Endothelial cell (in vitro differentiated cells): Measurements from ENCODE around the gene STIL. TPM values are rescaled to one million over a fixed set of nuclear protein-coding genes. Genes with fewer than 3 reads are reported as not detected.

Experiments used
- DNase-seq: peaks from one replicate; pipeline ENCODE4 v3.0.0; 2021; ENCODE audit warnings: low spot score
- H3K27ac Mint-ChIP-seq: one replicate; pipeline ENCODE4 v1.8.0; 2021; ENCODE audit warnings: mixed read lengths, inconsistent platforms; ENCODE audit not compliant: unreplicated experiment
- H3K27me3 Mint-ChIP-seq: one replicate; pipeline ENCODE4 v1.8.0; 2021; ENCODE audit warnings: mild to moderate bottlenecking, moderate library complexity, mixed read lengths, inconsistent platforms; ENCODE audit not compliant: unreplicated experiment
- H3K36me3 Mint-ChIP-seq: one replicate; pipeline ENCODE4 v1.8.0; 2021; ENCODE audit warnings: mild to moderate bottlenecking, low read depth, mixed read lengths, inconsistent platforms; ENCODE audit not compliant: unreplicated experiment
- H3K4me1 Mint-ChIP-seq: one replicate; pipeline ENCODE4 v1.8.0; 2021; ENCODE audit warnings: mild to moderate bottlenecking, mixed read lengths, inconsistent platforms; ENCODE audit not compliant: unreplicated experiment
- H3K4me3 Mint-ChIP-seq: one replicate; pipeline ENCODE4 v1.8.0; 2021; ENCODE audit warnings: mild to moderate bottlenecking, mixed read lengths, inconsistent platforms; ENCODE audit not compliant: unreplicated experiment
- H3K9me3 Mint-ChIP-seq: one replicate; pipeline ENCODE4 v1.8.0; 2021; ENCODE audit warnings: mixed read lengths, inconsistent platforms; ENCODE audit not compliant: unreplicated experiment
- CTCF ChIP-seq: fragments of 200-600 bp; sonication (generic); IDR thresholded peaks from one replicate; pipeline ENCODE4 v1.5.0; 2021; ENCODE audit warnings: antibody characterized with exemption; ENCODE audit not compliant: unreplicated experiment
- total RNA-seq: library from RNA; stranded (reverse); fragmentation: NEBNext Ultra II Directional; extraction: Animal tissue kit (Norgen Biotek cat#: 25700); gene quantifications from one replicate; pipeline ENCODE4 v1.2.1, GENCODE V29; 2021; ENCODE audit not compliant: unreplicated experiment

The STIL gene
- total RNA-seq, 1 donor from 2014 or later, result 12.1 TPM

GRCh38 chr1:47222476-47222875, 91.5 kb downstream of the STIL start:
- Mint-ChIP-seq H3K4me1 (peaks cover 52% of the 10 kb centered on the region), H3K9me3 (no peaks in the 10 kb centered on the region), H3K27me3 (peaks cover 22% of the 10 kb centered on the region), H3K27ac (no peak overlapping the region), H3K4me3 (no peak overlapping the region), H3K36me3 (peaks cover 30% of the 10 kb centered on the region)
- DNase-seq, result no peak
- TF ChIP-seq CTCF, result no peak

GRCh38 chr1:47219590-47220220, 94.2 kb downstream of the STIL start:
- DNase-seq, result no peak
- peaks cover 29% of the 10 kb centered on the region for H3K36me3 Mint-ChIP-seq
- H3K27ac Mint-ChIP-seq, result peak overlapping the region; percentile 62
- H3K4me3 Mint-ChIP-seq, result peak overlapping the region; percentile 68
- H3K27me3 Mint-ChIP-seq, result peaks cover 8% of the 10 kb centered on the region
- TF ChIP-seq CTCF, result no peak
- H3K4me1 Mint-ChIP-seq, result peaks cover 49% of the 10 kb centered on the region
- H3K9me3 Mint-ChIP-seq, result no peaks in the 10 kb centered on the region

GRCh38 chr1:47219001-47219400, 94.9 kb downstream of the STIL start:
- no peak for DNase-seq
- H3K27me3 Mint-ChIP-seq, result peaks cover 8% of the 10 kb centered on the region
- peaks cover 49% of the 10 kb centered on the region for H3K4me1 Mint-ChIP-seq
- H3K9me3 Mint-ChIP-seq, result no peaks in the 10 kb centered on the region
- H3K4me3 Mint-ChIP-seq, result peak overlapping the region; percentile 20
- no peak for TF ChIP-seq CTCF
- peaks cover 29% of the 10 kb centered on the region for H3K36me3 Mint-ChIP-seq
- H3K27ac Mint-ChIP-seq, result no peak overlapping the region

- peak overlapping the region; percentile 43 for H3K4me3 Mint-ChIP-seq
- peaks cover 5% of the 10 kb centered on the region for H3K27me3 Mint-ChIP-seq
- H3K36me3 Mint-ChIP-seq, result peaks cover 29% of the 10 kb centered on the region
- peaks cover 49% of the 10 kb centered on the region for H3K4me1 Mint-ChIP-seq
- TF ChIP-seq CTCF, result no peak
- no peak for DNase-seq
- H3K9me3 Mint-ChIP-seq, result no peaks in the 10 kb centered on the region
- H3K27ac Mint-ChIP-seq, result peak overlapping the region; percentile 81
These were observed 97.5 kb downstream of the STIL start for GRCh38 chr1:47216278-47217059.

GRCh38 chr1:47215713-47216112, 98.2 kb downstream of the STIL start:
- H3K4me3 Mint-ChIP-seq, result no peak overlapping the region
- H3K27ac Mint-ChIP-seq, result peak overlapping the region; percentile 3

More at GRCh38 chr1:47215713-47216112, 98.2 kb downstream of the STIL start:
- no peak for TF ChIP-seq CTCF
- peaks cover 47% of the 10 kb centered on the region for H3K4me1 Mint-ChIP-seq
- H3K27me3 Mint-ChIP-seq, result peaks cover 5% of the 10 kb centered on the region
- H3K36me3 Mint-ChIP-seq, result peaks cover 32% of the 10 kb centered on the region
- no peaks in the 10 kb centered on the region for H3K9me3 Mint-ChIP-seq
- DNase-seq, result no peak
